ENCODE results near the gene SLC9A9. TPM values are rescaled to one million over a fixed set of nuclear protein-coding genes. Genes with fewer than 3 reads are reported as not detected.

The SLC9A9 gene
- total and polyA plus RNA-seq, 2 of the 8 experiments (the other 6 are each of a cell fraction or from before 2014, with no cell fraction given) = 0.48 to 1.1 TPM

GRCh38 chr3:143627336-143627735, 220.9 kb downstream of the SLC9A9 start:
- Histone ChIP-seq H3K23me2 (ENCODE audit: low read depth, low read length) (no peaks in the 10 kb centered on the region; the same call in 1 of the 2 replicates), H3K18ac (ENCODE audit: extremely low read depth, low read length) (no peak overlapping the region), H3K27me3 (replicated peaks in 1 of 4; ENCODE audit: control insufficient read depth in 3 of 4, extremely low read depth in 1 of 4, insufficient read depth in 3 of 4, low read length in 3 of 4) (no peaks in the 10 kb centered on the region), H2BK15ac (ENCODE audit: low read length) (no peak overlapping the region), H3K56ac (replicated peaks; ENCODE audit: insufficient read length, low read depth, low read length) (no peak overlapping the region), H3K9ac (replicated peaks in 1 of 4; ENCODE audit: extremely low read depth in 1 of 4, low read depth in 3 of 4, low read length in 3 of 4) (no peak overlapping the region), H3K23ac (ENCODE audit: insufficient read length) (no peak overlapping the region), H3K9me3 (ENCODE audit: insufficient read depth in 2 of 2, low read depth in 1 of 2, low read length in 1 of 2) (no peaks in the 10 kb centered on the region), H4K8ac (ENCODE audit: extremely low read depth, insufficient read depth, low read length) (no peak overlapping the region), H4K91ac (replicated peaks; ENCODE audit: insufficient read length, low read length) (no peak overlapping the region), H2BK5ac (ENCODE audit: low read depth, low read length) (no peak overlapping the region), H2BK120ac (replicated peaks; ENCODE audit: low read depth, low read length) (no peak overlapping the region), H4K5ac (ENCODE audit: insufficient read length, low read depth, low read length) (no peak overlapping the region), H3K27ac (ENCODE audit: low read depth, low read length) (no peak overlapping the region), H4K20me1 (replicated peaks in 1 of 2; ENCODE audit: control insufficient read depth in 1 of 2, insufficient read depth in 2 of 2, low read length in 2 of 2) (no peaks in the 10 kb centered on the region), H3K79me2 (ENCODE audit: control insufficient read depth in 1 of 2, insufficient read depth in 2 of 2, low read length in 2 of 2) (no peaks in the 10 kb centered on the region), H2AFZ (ENCODE audit: low read length) (no peak overlapping the region), H2BK20ac (ENCODE audit: low read length) (no peak overlapping the region), H3K79me1 (ENCODE audit: low read depth, low read length) (no peaks in the 10 kb centered on the region), H3K4ac (replicated peaks; ENCODE audit: insufficient read length, low read depth, low read length) (no peak overlapping the region), H3K4me1 (replicated peaks in 1 of 4; ENCODE audit: control insufficient read depth in 3 of 4, insufficient read depth in 4 of 4, low read length in 3 of 4) (no peaks in the 10 kb centered on the region), H3K36me3 (ENCODE audit: control insufficient read depth in 2 of 4, insufficient read depth in 4 of 4, low read length in 3 of 4) (no peaks in the 10 kb centered on the region), H2BK12ac (ENCODE audit: low read depth, low read length) (no peak overlapping the region), H3K4me2 (ENCODE audit: insufficient read depth in 1 of 2, low read depth in 2 of 2, low read length in 2 of 2) (no peak overlapping the region), H3K14ac (ENCODE audit: insufficient read length) (no peak overlapping the region), H3K4me3 (ENCODE audit: extremely low read depth in 1 of 4, insufficient read depth in 2 of 4, low read depth in 3 of 4, low read length in 4 of 4) (no peak overlapping the region), H2AK5ac (ENCODE audit: low read depth, low read length) (no peak overlapping the region)
- no peak for DNase-seq (ENCODE audit: low read depth in 1 of 2, low spot score in 2 of 2)
- ChIA-PET CTCF (ENCODE audit: partially characterized antibody) (interaction anchor here (0.8 kb wide), 1 partner anchor 30 kb away, joined by 3 read pairs; no protein-coding TSS in a partner anchor), POLR2A (ENCODE audit: partially characterized antibody) (no interaction called here)
- 95% methylated on average over 5 of the region's 5 CpGs; no CpG with 5 or more reads in 1 of the 2 experiments for WGBS, 2 experiments (ENCODE audit: extremely low coverage in 1 of 2, insufficient coverage in 1 of 2, insufficient read length in 1 of 2, insufficient replicate concordance in 2 of 2, low coverage in 1 of 2, low lambda C conversion rate in 2 of 2, missing lambda C conversion rate in 1 of 2)
- no peak for FAIRE-seq
- no peak for TF ChIP-seq ASH2L (IDR thresholded peaks at IDR 0.05; ENCODE audit: low read length)
- TF ChIP-seq BCL11A (IDR thresholded peaks at IDR 0.05; ENCODE audit: low read depth in 2 of 2, low read length in 2 of 2) = no peak
- TF ChIP-seq SP4 (IDR thresholded peaks at IDR 0.05; ENCODE audit: low read length) = no peak
- TF ChIP-seq POLR2A (IDR thresholded peaks at IDR 0.05; ENCODE audit: control extremely low read depth in 1 of 2, low read depth in 2 of 2, low read length in 2 of 2) = no peak
- TF ChIP-seq TAF7 (optimal IDR thresholded peaks at IDR 0.05; ENCODE audit: borderline replicate concordance, low read depth, low read length) = no peak
- TF ChIP-seq SP1 (IDR thresholded peaks at IDR 0.05; ENCODE audit: low read depth, low read length) = no peak
- TF ChIP-seq CEBPB (IDR thresholded peaks at IDR 0.05; ENCODE audit: low read depth, low read length) = no peak
- TF ChIP-seq ATF3 (IDR thresholded peaks at IDR 0.05; ENCODE audit: insufficient read depth, low read depth, low read length) = no peak
